IMR-90 (cell line): Measurements from ENCODE around the gene PGK1.

Experiments
- BHLHE40 ChIP-seq: fragments of 150-350 bp; IDR thresholded peaks from 2 replicates; pipeline ENCODE4 v1.6.1; 2016; ENCODE audit warnings: mild to moderate bottlenecking, low read depth, low read length
- SMC3 ChIP-seq: fragments of 150-350 bp; IDR thresholded peaks from 2 replicates; pipeline ENCODE4 v1.6.1; 2016; ENCODE audit warnings: low read depth, mild to moderate bottlenecking, antibody characterized with exemption, low read length, moderate library complexity
- TF ChIP-seq, protein P1 (sequence below): conservative IDR thresholded peaks from 2 replicates; pipeline ENCODE4 v1.5.1; 2012; ENCODE audit warnings: mild to moderate bottlenecking, low read depth, low read length, improper control_type of control experiment
- TF ChIP-seq, protein P2 (sequence below): fragments of 150-350 bp; IDR thresholded peaks from 2 replicates; pipeline ENCODE4 v1.6.1; 2016; ENCODE audit warnings: low read depth, mild to moderate bottlenecking, low read length, moderate library complexity, borderline replicate concordance
- TF ChIP-seq, protein P3 (sequence below): fragments of 150-350 bp; IDR thresholded peaks from 2 replicates; pipeline ENCODE4 v1.6.1; 2017; ENCODE audit warnings: mild to moderate bottlenecking, antibody characterized with exemption, low read length, low read depth

DNA sequence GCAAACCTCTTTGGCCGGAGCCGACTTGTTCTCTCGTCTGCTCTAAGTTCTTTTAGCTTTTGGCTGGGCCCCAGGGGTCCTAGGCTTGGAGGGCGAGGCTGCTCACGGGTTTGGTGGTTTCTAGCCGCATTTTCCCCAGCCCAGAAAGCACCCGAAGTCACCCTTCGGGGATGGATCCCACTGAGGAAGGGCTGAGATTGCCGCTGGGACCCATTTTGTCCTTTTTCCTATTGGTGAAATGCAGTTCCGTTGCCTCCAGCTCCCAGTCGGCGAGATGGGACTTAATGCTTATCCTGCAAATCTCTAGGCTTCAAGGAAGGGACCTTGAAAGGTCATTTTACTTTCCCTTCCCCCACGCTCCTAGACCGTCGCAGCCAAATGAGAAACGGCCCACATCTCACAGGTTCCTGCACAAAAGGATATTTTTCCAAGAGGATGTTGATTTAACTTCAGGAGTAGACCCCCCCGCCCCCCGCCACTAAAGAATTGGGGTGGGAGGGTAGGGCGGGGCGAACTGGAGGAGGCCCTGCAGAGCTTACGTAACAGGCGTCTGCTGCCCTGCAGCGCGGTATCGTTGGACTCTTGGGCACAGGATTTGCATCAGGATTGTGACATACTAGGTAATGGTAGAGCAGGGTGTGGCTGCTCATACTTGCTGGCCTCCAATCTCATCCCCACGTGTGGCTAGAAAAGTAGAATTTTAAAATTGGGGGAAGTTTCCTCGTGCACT is 564 bp downstream of the PGK1 start:
- TF ChIP-seq, protein P1, sequence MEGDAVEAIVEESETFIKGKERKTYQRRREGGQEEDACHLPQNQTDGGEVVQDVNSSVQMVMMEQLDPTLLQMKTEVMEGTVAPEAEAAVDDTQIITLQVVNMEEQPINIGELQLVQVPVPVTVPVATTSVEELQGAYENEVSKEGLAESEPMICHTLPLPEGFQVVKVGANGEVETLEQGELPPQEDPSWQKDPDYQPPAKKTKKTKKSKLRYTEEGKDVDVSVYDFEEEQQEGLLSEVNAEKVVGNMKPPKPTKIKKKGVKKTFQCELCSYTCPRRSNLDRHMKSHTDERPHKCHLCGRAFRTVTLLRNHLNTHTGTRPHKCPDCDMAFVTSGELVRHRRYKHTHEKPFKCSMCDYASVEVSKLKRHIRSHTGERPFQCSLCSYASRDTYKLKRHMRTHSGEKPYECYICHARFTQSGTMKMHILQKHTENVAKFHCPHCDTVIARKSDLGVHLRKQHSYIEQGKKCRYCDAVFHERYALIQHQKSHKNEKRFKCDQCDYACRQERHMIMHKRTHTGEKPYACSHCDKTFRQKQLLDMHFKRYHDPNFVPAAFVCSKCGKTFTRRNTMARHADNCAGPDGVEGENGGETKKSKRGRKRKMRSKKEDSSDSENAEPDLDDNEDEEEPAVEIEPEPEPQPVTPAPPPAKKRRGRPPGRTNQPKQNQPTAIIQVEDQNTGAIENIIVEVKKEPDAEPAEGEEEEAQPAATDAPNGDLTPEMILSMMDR, result no peak
- TF ChIP-seq SMC3, result no peak
- TF ChIP-seq, protein P2, sequence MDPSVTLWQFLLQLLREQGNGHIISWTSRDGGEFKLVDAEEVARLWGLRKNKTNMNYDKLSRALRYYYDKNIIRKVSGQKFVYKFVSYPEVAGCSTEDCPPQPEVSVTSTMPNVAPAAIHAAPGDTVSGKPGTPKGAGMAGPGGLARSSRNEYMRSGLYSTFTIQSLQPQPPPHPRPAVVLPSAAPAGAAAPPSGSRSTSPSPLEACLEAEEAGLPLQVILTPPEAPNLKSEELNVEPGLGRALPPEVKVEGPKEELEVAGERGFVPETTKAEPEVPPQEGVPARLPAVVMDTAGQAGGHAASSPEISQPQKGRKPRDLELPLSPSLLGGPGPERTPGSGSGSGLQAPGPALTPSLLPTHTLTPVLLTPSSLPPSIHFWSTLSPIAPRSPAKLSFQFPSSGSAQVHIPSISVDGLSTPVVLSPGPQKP, result no peak
- no peak for TF ChIP-seq BHLHE40
- TF ChIP-seq, protein P3, sequence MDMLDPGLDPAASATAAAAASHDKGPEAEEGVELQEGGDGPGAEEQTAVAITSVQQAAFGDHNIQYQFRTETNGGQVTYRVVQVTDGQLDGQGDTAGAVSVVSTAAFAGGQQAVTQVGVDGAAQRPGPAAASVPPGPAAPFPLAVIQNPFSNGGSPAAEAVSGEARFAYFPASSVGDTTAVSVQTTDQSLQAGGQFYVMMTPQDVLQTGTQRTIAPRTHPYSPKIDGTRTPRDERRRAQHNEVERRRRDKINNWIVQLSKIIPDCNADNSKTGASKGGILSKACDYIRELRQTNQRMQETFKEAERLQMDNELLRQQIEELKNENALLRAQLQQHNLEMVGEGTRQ, result no peak
